LNCAP (cell line): ENCODE results near the gene GPRC6A.

Experiments
- CTCF ChIP-seq: fragments of 450-650 bp; IDR thresholded peaks from 2 replicates; pipeline ENCODE4 v1.5.1; 2017; ENCODE audit warnings: mild to moderate bottlenecking

The GPRC6A gene

GRCh38 chr6:116859264-116859663 lies 30.4 kb upstream of the GPRC6A start:
- no peak for TF ChIP-seq CTCF

DNA sequence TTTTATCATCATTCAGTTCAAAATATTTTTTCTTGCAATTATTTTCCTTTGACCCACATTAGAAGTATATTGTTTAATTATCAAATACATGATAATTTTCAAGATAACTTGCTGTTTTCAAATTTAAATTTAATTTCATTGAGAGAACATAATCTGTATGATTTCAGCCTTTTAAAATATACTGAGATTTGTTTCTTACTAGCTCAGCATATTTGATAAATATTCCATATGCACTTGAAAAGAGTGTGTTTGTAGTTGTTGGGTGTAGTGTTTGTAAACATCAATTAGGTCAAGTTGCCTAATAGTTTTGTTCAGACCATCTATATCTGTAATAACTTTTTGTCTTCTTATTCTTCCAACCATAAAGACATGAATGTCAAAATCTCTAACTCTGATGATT lies 29.2 kb upstream of the GPRC6A start:
- TF ChIP-seq CTCF: no peak

GRCh38 chr6:116847227-116847626 lies 18.3 kb upstream of the GPRC6A start:
- peak; percentile 47; the same call in 1 of the 2 replicates for TF ChIP-seq CTCF

- TF ChIP-seq CTCF: no peak
Observed at GRCh38 chr6:116842459-116842858, 13.6 kb upstream of the GPRC6A start.

DNA sequence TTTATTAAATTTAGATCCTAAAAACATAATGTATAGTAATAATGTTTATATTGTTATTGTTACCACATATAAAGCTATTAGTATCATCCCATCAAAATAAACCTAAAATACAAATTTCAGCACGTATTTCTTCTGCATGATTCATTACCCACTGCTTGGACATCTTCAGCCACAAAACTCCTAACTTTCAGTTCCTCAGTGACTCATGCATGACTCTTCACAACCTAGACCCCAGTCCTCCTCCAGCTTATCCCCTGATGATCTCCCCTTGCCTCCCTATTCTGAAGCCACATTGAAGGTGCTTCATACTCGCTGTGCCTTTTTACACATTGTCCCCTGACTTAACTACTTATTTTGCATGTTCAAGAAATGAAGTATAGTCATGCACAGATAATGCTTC lies 11.2 kb upstream of the GPRC6A start:
- TF ChIP-seq CTCF: no peak

GRCh38 chr6:116836606-116837342 lies 7.9 kb upstream of the GPRC6A start:
- TF ChIP-seq CTCF: no peak

DNA sequence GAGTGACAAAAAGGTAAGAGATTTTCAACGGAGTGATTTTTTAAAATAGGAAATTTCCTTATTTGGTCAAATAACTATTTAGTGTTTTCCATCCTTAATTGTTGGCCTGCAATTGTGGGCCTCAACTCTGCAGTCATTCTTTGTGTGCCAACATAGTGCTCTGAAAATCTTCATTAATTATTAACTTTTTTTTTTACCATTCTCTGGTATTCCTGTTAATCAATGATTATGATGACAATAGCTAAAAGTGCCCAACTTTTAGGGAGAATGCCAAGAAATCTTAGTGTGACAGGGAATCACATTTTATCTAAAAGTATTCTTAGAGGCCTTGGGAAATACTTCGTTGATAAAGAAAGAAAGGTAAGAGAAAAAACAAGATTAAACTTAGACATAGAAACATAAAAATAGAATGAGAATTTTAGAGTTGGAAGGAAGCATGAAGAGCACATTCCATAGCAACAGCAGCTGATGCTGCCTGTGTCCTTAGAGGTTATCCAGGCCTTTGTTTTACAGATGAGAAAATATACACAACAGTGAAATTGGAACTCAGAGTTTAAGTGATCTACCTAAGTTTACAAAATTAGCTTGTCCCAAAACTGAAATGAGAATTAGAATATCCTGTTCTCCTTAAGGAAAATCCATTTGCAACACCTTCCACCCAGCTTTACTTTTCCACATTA lies 1.2 kb downstream of the GPRC6A start:
- TF ChIP-seq CTCF: no peak
